Measurements from ENCODE around the gene EPN1.

The EPN1 gene

GRCh38 chr19:55637534-55637933 is 37.5 kb upstream of the EPN1 start:
- no peak for TF ChIP-seq CTCF (IDR thresholded peaks at IDR 0.05; ENCODE audit: low read depth, low read length)

GRCh38 chr19:55638864-55639359 is 36.1 kb upstream of the EPN1 start:
- no peak overlapping the region for H3K4me3 ChIP-seq (ENCODE audit: low read depth, low read length)
- peak; percentile 44 for TF ChIP-seq CTCF (IDR thresholded peaks at IDR 0.05; ENCODE audit: low read depth, low read length)

More at GRCh38 chr19:55637534-55637933, 37.5 kb upstream of the EPN1 start:
- no peak overlapping the region for H3K4me3 ChIP-seq (ENCODE audit: low read depth, low read length)

GRCh38 chr19:55640043-55640576 is 34.9 kb upstream of the EPN1 start:
- TF ChIP-seq CTCF (IDR thresholded peaks at IDR 0.05; ENCODE audit: low read depth, low read length): no peak
- peak overlapping the region; percentile 83 for H3K4me3 ChIP-seq (ENCODE audit: low read depth, low read length)

- H3K4me3 ChIP-seq (ENCODE audit: low read depth, low read length): peak within 1 kb of the TSS; percentile 83
- TF ChIP-seq CTCF (IDR thresholded peaks at IDR 0.05; ENCODE audit: low read depth, low read length): no peak
Observed at GRCh38 chr19:55640577-55641425, 34.2 kb upstream of the EPN1 start, which contains the start of gene ZNF580. ZNF580 (plus strand) TSS chr19:55641002; CDS start chr19:55642509, 1,507 bp downstream.

- H3K4me3 ChIP-seq (ENCODE audit: low read depth, low read length): peak overlapping the region; percentile 83
- TF ChIP-seq CTCF (IDR thresholded peaks at IDR 0.05; ENCODE audit: low read depth, low read length): no peak
Observed at GRCh38 chr19:55641426-55642152, 33.4 kb upstream of the EPN1 start.

- TF ChIP-seq CTCF (IDR thresholded peaks at IDR 0.05; ENCODE audit: low read depth, low read length): no peak
- peak overlapping the region; percentile 83 for H3K4me3 ChIP-seq (ENCODE audit: low read depth, low read length)
Observed at GRCh38 chr19:55642153-55643002, 32.6 kb upstream of the EPN1 start.
